Measurements from ENCODE around the gene PAEP. TPM values are rescaled to one million over a fixed set of nuclear protein-coding genes. Genes with fewer than 3 reads are reported as not detected.

The PAEP gene
- total and polyA plus RNA-seq, 12 donors = not detected

DNA sequence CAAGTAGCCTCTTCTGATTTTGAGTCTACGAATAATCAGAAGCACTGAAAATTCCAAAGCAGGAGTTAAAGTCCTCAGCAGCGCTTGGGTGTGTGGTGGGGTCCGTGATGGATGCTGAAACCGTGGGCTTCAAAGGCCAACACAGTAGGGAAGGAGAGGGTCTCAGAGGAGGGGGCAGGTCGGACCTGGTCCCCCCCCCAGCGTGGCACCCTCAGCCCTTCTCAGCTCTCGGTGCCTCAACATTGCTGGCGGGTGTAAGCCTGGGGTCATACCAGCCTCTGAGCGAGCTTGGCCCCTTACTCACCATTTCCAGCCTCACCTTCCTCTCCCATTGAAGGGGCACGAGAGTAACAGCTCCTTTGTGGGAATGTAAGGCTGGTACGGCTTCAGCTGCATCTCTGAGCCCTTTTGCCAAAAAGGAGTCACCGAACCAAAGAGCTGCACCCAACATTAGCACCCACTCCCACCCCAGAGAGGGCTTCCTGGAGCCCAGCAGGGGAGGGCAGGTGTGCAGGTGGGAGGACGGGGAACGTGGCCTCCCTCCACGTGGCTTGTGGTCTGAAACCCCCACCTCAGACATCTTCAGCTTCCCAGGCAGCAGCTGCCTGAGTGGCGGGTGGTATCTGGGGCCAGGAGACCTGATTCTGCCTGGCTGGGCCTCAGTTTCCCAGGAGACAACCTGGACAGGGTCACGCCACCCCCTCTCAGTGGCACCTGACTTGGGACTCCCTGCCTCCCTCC, 47.0 kb upstream of the PAEP start:
- H3K9me3 ChIP-seq = peaks cover 0 to 9% (median 2%) of the 10 kb centered on the region in 11 donors
- no peak overlapping the region for H3K27ac ChIP-seq
- H3K4me3 ChIP-seq = no peak overlapping the region
- no peaks in the 10 kb centered on the region for H3K36me3 ChIP-seq
- WGBS, 2 donors = 85% methylated on average over 16 to 17 of the region's 17 CpGs
- ATAC-seq (no peak), DNase-seq (no peak)
- H3K4me1 ChIP-seq = peaks cover 0 to 7% (median 0%) of the 10 kb centered on the region in 9 donors
- TF ChIP-seq, protein P1, sequence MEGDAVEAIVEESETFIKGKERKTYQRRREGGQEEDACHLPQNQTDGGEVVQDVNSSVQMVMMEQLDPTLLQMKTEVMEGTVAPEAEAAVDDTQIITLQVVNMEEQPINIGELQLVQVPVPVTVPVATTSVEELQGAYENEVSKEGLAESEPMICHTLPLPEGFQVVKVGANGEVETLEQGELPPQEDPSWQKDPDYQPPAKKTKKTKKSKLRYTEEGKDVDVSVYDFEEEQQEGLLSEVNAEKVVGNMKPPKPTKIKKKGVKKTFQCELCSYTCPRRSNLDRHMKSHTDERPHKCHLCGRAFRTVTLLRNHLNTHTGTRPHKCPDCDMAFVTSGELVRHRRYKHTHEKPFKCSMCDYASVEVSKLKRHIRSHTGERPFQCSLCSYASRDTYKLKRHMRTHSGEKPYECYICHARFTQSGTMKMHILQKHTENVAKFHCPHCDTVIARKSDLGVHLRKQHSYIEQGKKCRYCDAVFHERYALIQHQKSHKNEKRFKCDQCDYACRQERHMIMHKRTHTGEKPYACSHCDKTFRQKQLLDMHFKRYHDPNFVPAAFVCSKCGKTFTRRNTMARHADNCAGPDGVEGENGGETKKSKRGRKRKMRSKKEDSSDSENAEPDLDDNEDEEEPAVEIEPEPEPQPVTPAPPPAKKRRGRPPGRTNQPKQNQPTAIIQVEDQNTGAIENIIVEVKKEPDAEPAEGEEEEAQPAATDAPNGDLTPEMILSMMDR (IDR thresholded peaks at IDR 0.05) = no peak
- intact Hi-C loops (cut with DNase I) = no loop called here
- H3K27me3 ChIP-seq = peaks cover 0 to 3% (median 0%) of the 10 kb centered on the region in 7 donors

DNA sequence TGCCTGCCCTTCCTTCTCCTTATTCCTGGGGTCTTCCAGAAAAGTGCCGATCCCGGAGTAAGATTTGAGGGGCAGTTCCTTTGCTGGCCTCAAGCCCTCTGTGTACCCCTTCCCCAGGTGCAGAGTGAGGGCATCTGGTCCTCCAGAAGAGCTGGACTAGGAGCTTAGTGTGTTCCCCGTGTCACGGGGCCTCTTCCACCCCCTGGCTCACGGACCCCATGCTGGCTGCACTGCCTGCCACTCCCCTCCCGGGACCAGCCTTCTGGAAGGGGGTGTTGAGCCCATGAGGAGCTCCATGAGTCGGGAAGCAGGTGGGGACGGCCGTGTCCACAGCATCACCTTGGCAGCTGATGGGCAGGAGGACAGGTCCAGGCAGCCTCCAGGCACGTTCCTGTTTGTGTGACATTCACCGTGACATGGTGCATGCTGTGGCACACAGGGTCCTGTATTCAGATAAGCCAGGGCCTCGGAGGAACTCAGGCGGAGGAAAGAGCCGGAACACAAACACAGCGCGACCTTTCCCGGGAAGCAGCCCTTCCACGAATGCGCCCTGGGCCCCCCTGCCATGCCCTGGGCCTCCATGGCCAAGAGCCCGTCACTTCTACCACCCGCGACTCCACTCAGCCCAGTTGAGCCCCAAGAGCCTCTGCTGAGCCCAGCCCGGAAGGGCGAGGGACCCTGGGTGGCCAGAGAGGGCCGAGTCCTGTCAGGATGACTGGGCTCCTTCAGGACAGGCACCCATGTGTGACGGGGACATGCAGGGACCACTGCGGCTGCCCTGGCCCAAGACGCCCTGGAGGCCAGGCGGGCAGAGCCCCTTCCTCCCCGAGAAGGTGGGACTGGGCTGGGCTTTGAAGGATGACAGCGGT, 46.2 kb upstream of the PAEP start:
- Histone ChIP-seq H3K4me1 (peaks cover 0 to 7% (median 0%) of the 10 kb centered on the region in 9 donors), H3K27me3 (peaks cover 0 to 3% (median 0%) of the 10 kb centered on the region in 7 donors), H3K9me3 (peaks cover 0 to 1% (median 0%) of the 10 kb centered on the region in 11 donors), H3K4me3 (no peak overlapping the region), H3K36me3 (no peaks in the 10 kb centered on the region), H3K27ac (peak overlapping the region in 2 of 10 donors; percentile 25 to 52)
- no peak for DNase-seq
- intact Hi-C loops (cut with DNase I) = no loop called here
- TF ChIP-seq, protein P1 (IDR thresholded peaks at IDR 0.05) = no peak
- ATAC-seq = peak in 3 of 8 donors; percentile 8 to 35 (median 14)
- WGBS, 2 donors = 83 to 87% methylated on average over 31 of the region's 31 CpGs

DNA sequence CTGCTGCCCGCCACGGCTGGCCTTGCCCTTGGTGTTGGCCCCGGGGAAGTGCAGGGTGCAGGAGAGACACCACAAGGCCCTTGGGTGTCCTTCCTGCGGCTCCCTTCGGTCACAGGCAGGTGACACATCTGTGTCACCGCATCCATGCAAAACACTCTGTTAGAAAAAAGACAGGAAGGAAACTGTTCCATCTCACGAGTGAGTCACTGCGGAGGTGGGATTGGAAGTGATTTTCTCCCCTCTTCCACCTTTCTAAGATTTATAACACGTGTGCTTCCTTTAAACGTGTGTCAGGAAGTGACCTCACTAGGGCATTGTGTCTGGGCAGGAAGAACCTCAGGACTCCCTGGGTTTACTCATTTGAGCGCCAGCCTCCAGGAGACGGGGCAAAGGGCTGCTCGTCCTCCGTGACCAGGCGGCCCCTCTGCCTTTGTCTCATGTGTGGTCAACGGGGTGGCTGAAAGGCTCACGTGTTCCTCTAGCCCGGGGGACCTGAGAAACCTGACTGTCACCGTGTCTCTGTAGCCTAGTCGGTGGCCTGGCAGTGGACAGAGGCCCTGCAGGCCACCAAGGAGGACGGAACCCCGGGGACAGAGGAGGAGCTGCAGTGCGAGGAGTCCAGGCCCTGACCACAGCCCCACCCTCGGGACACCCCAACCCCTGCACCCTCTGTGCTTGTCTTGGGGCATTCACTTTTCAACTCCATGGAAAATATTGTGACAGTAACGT, 45.3 kb upstream of the PAEP start:
- peak overlapping the region in 3 of 10 donors; percentile 25 to 52 (median 44) for H3K27ac ChIP-seq
- no peaks in the 10 kb centered on the region for H3K9me3 ChIP-seq
- peaks cover 0 to 3% (median 0%) of the 10 kb centered on the region in 7 donors for H3K27me3 ChIP-seq
- DNase-seq (no peak), ATAC-seq (peak in 5 of 8 donors; percentile 42 to 77 (median 48))
- WGBS, 2 donors = 59 to 68% methylated on average over 25 of the region's 25 CpGs
- H3K4me3 ChIP-seq = no peak overlapping the region
- H3K36me3 ChIP-seq = no peaks in the 10 kb centered on the region
- TF ChIP-seq, protein P1 (IDR thresholded peaks at IDR 0.05) = no peak
- intact Hi-C loops (cut with DNase I) = no loop called here
- peaks cover 0 to 7% (median 0%) of the 10 kb centered on the region in 9 donors for H3K4me1 ChIP-seq

DNA sequence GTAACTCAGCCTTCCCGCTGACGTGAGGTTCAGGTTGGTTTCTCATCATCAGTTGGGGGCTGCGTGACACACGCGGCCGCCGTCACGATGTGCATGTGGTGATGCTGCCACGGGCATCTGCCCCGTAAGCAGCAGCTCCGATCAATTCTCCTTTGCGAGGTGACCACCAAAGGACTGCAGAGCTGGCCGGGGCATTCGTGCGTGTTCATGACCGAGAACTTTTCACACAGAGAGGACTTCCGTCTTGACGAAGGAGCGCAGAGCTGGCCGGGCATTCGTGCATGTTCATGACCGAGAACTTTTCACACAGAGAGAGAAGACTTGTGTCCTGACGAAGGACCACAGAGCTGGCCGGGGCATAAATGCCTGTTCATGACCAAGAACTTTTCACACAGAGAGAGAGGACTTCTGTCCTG, 44.1 kb upstream of the PAEP start:
- Histone ChIP-seq H3K27ac (no peak overlapping the region), H3K4me1 (peaks cover 0 to 7% (median 0%) of the 10 kb centered on the region in 9 donors), H3K9me3 (no peaks in the 10 kb centered on the region), H3K4me3 (no peak overlapping the region), H3K36me3 (no peaks in the 10 kb centered on the region), H3K27me3 (peaks cover 0 to 4% (median 0%) of the 10 kb centered on the region in 7 donors)
- 93 to 97% methylated on average over 24 of the region's 24 CpGs for WGBS, 2 donors
- DNase-seq (no peak), ATAC-seq (no peak)
- TF ChIP-seq, protein P1 (IDR thresholded peaks at IDR 0.05) = no peak
- intact Hi-C loops (cut with DNase I) = loop anchor here in 1 of 10 donors (1.0 kb wide), 1 partner anchor 36 kb away; no protein-coding TSS in a partner anchor
